H1 (cell line): Measurements from ENCODE around the gene IFT122. TPM values are rescaled to one million over a fixed set of nuclear protein-coding genes. Genes with fewer than 3 reads are reported as not detected.
A peak's percentile ranks its signal among the peaks of the same experiment; 100 is the strongest.

Experiments
- CTCF ChIA-PET: fragments of 300-600 bp; sonication (Branson Sonifier 250); formaldehyde crosslinking; loops from one replicate; lab custom pipeline; 2021; ENCODE audit not compliant: partially characterized antibody; lab: Charles Lee
- POLR2A ChIA-PET: fragments of 300-600 bp; sonication (Branson Sonifier 250); formaldehyde crosslinking; loops from one replicate; lab custom pipeline; 2021; ENCODE audit warnings: inconsistent platforms; ENCODE audit not compliant: partially characterized antibody; lab: Charles Lee
- DNase-seq, 2 experiments: peaks; one replicate each; pipeline versions ENCODE4 v3.0.0 to v3.0.0-alpha.2; 2010 to 2022; ENCODE audit warnings: low spot score in 2 of 2, low read depth in 1 of 2, mixed read lengths in 1 of 2
- FAIRE-seq: peaks from 2 replicates; lab custom pipeline; 2011; peaks lifted over from hg19 to GRCh38; lab: Jason Lieb, UNC
- H2AFZ ChIP-seq: 2 replicates; pipeline ENCODE4 v1.8.1; 2012; ENCODE audit warnings: low read length, inconsistent platforms
- H2AK5ac ChIP-seq: 2 replicates; pipeline ENCODE4 v1.6.1; 2013; ENCODE audit warnings: low read depth, low read length
- H2BK120ac ChIP-seq: replicated peaks from 2 replicates; pipeline ENCODE3; 2013; ENCODE audit warnings: low read depth, low read length, inconsistent platforms
- H2BK12ac ChIP-seq: 2 replicates; pipeline ENCODE4 v1.6.1; 2013; ENCODE audit warnings: low read depth, low read length
- H2BK15ac ChIP-seq: 2 replicates; pipeline ENCODE4 v1.6.1; 2013; ENCODE audit warnings: low read length
- H2BK20ac ChIP-seq: 2 replicates; pipeline ENCODE4 v1.6.1; 2013; ENCODE audit warnings: low read length
- H2BK5ac ChIP-seq: 2 replicates; pipeline ENCODE4 v1.6.1; 2013; ENCODE audit warnings: low read depth, low read length
- H3K14ac ChIP-seq: 2 replicates; pipeline ENCODE4 v1.6.1; 2013; ENCODE audit warnings: inconsistent platforms; ENCODE audit not compliant: insufficient read length
- H3K18ac ChIP-seq: 2 replicates; pipeline ENCODE4 v1.6.1; 2013; ENCODE audit warnings: low read length; ENCODE audit errors: extremely low read depth
- H3K23ac ChIP-seq: 2 replicates; pipeline ENCODE4 v1.6.1; 2013; ENCODE audit warnings: inconsistent platforms; ENCODE audit not compliant: insufficient read length
- H3K23me2 ChIP-seq: 2 replicates; pipeline ENCODE4 v1.6.1; 2013; ENCODE audit warnings: low read depth, low read length
- H3K27ac ChIP-seq: 2 replicates; pipeline ENCODE4 v1.6.1; 2011; ENCODE audit warnings: low read depth, low read length, inconsistent platforms
- H3K27me3 ChIP-seq, 4 experiments: replicated peaks in 1 of 4; 1 replicate in 1 of 4; 2 replicates in 3 of 4; pipeline versions ENCODE4 v1.6.1 to v1.8.1; 2011 to 2013; ENCODE audit warnings: low read length in 3 of 4, mild to moderate bottlenecking in 3 of 4, inconsistent platforms in 2 of 4, mixed read lengths in 2 of 4, moderate library complexity in 1 of 4; ENCODE audit not compliant: control insufficient read depth in 3 of 4, insufficient read depth in 3 of 4; ENCODE audit errors: extremely low read depth in 1 of 4
- H3K36me3 ChIP-seq, 4 experiments: 2 replicates each; pipeline versions ENCODE4 v1.6.1 to v1.8.1; 2011 to 2013; ENCODE audit warnings: mild to moderate bottlenecking in 4 of 4, low read length in 3 of 4, moderate library complexity in 2 of 4, control low read depth in 1 of 4, inconsistent platforms in 1 of 4; ENCODE audit not compliant: insufficient read depth in 4 of 4, control insufficient read depth in 2 of 4
- H3K4ac ChIP-seq: replicated peaks from 2 replicates; pipeline ENCODE3; 2013; ENCODE audit warnings: low read length, low read depth, mixed read lengths, inconsistent platforms; ENCODE audit not compliant: insufficient read length
- H3K4me1 ChIP-seq, 4 experiments: replicated peaks in 1 of 4; 1 replicate in 1 of 4; 2 replicates in 3 of 4; pipeline versions ENCODE4 v1.6.1 to v1.8.1; 2011 to 2013; ENCODE audit warnings: low read length in 3 of 4, inconsistent platforms in 2 of 4, mixed read lengths in 1 of 4; ENCODE audit not compliant: insufficient read depth in 4 of 4, control insufficient read depth in 3 of 4
- H3K4me2 ChIP-seq, 2 experiments: 2 replicates each; pipeline versions ENCODE4 v1.6.1 to v1.8.1; 2011 to 2013; ENCODE audit warnings: low read depth in 2 of 2, low read length in 2 of 2, control low read depth in 1 of 2, inconsistent platforms in 1 of 2, mild to moderate bottlenecking in 1 of 2; ENCODE audit not compliant: insufficient read depth in 1 of 2
- H3K4me3 ChIP-seq, 4 experiments: fragments of 200-600, 300-600 bp in 1 of 4; sonication (generic), shearing (Covaris generic), sonication (Bioruptor Twin) in 1 of 4; 2 replicates each; pipeline versions ENCODE4 v1.5.1 to v1.8.1; 2011 to 2016; ENCODE audit warnings: low read length in 4 of 4, low read depth in 3 of 4, control low read depth in 2 of 4, inconsistent platforms in 2 of 4, mild to moderate bottlenecking in 2 of 4, mixed read lengths in 1 of 4, moderate library complexity in 1 of 4; ENCODE audit not compliant: insufficient read depth in 2 of 4; ENCODE audit errors: extremely low read depth in 1 of 4
- H3K56ac ChIP-seq: replicated peaks from 2 replicates; pipeline ENCODE3; 2013; ENCODE audit warnings: low read depth, mild to moderate bottlenecking, mixed read lengths, low read length, inconsistent platforms; ENCODE audit not compliant: insufficient read length
- H3K79me1 ChIP-seq: 2 replicates; pipeline ENCODE4 v1.6.1; 2013; ENCODE audit warnings: low read depth, low read length, control low read depth
- H3K79me2 ChIP-seq, 2 experiments: 2 replicates each; pipeline versions ENCODE4 v1.6.1 to v1.8.1; 2012 to 2013; ENCODE audit warnings: low read length in 2 of 2, mild to moderate bottlenecking in 2 of 2, inconsistent platforms in 1 of 2; ENCODE audit not compliant: insufficient read depth in 2 of 2, control insufficient read depth in 1 of 2
- H3K9ac ChIP-seq, 4 experiments: replicated peaks in 1 of 4; 1 replicate in 1 of 4; 2 replicates in 3 of 4; pipeline versions ENCODE4 v1.6.1 to v1.8.1; 2011 to 2013; ENCODE audit warnings: low read depth in 3 of 4, low read length in 3 of 4, control low read depth in 2 of 4, mild to moderate bottlenecking in 2 of 4, moderate library complexity in 2 of 4, inconsistent platforms in 1 of 4; ENCODE audit errors: extremely low read depth in 1 of 4
- H3K9me3 ChIP-seq, 2 experiments: 2 replicates each; pipeline versions ENCODE4 v1.6.1 to v1.8.1; 2012 to 2013; ENCODE audit warnings: mild to moderate bottlenecking in 2 of 2, moderate library complexity in 2 of 2, control low read depth in 1 of 2, inconsistent platforms in 1 of 2, low read depth in 1 of 2, low read length in 1 of 2, mixed read lengths in 1 of 2; ENCODE audit not compliant: insufficient read depth in 2 of 2
- H4K20me1 ChIP-seq, 2 experiments: replicated peaks in 1 of 2; 2 replicates each; pipeline versions ENCODE3 to v1.8.1; 2011 to 2013; ENCODE audit warnings: inconsistent platforms in 2 of 2, low read length in 2 of 2, mild to moderate bottlenecking in 1 of 2; ENCODE audit not compliant: insufficient read depth in 2 of 2, control insufficient read depth in 1 of 2
- H4K5ac ChIP-seq: 2 replicates; pipeline ENCODE4 v1.6.1; 2013; ENCODE audit warnings: low read length, low read depth, mixed read lengths, inconsistent platforms; ENCODE audit not compliant: insufficient read length
- H4K8ac ChIP-seq: 2 replicates; pipeline ENCODE4 v1.8.0; 2013; ENCODE audit warnings: mild to moderate bottlenecking, moderate library complexity, low read length, inconsistent platforms; ENCODE audit not compliant: insufficient read depth; ENCODE audit errors: extremely low read depth
- H4K91ac ChIP-seq: replicated peaks from 2 replicates; pipeline ENCODE3; 2013; ENCODE audit warnings: low read length, mixed read lengths, inconsistent platforms; ENCODE audit not compliant: insufficient read length
- ASH2L ChIP-seq: fragments of 200-600, 300-600 bp; sonication (generic); IDR thresholded peaks from one replicate; pipeline ENCODE4 v1.7.1; 2017; ENCODE audit warnings: low read length
- BCL11A ChIP-seq, 2 experiments: IDR thresholded peaks; one replicate each; pipeline ENCODE4 v1.6.1; 2011; ENCODE audit warnings: low read depth in 2 of 2, low read length in 2 of 2, mild to moderate bottlenecking in 2 of 2
- CEBPB ChIP-seq: IDR thresholded peaks from 2 replicates; pipeline ENCODE4 v1.6.1; 2012; ENCODE audit warnings: low read depth, low read length
- CHD2 ChIP-seq: IDR thresholded peaks from 2 replicates; pipeline ENCODE4 v1.6.1; 2012; ENCODE audit warnings: low read length, improper control_type of control experiment
- EGR1 ChIP-seq: IDR thresholded peaks from 2 replicates; pipeline ENCODE4 v1.6.1; 2011; ENCODE audit warnings: low read depth, low read length, borderline replicate concordance
- GTF2F1 ChIP-seq: IDR thresholded peaks from 2 replicates; pipeline ENCODE4 v1.6.1; 2012; ENCODE audit warnings: low read depth, low read length, improper control_type of control experiment, borderline replicate concordance
- MAX ChIP-seq: IDR thresholded peaks from 2 replicates; pipeline ENCODE4 v1.6.1; 2012; ENCODE audit warnings: inconsistent platforms
- RAD21 ChIP-seq, 2 experiments: IDR thresholded peaks in 1 of 2; conservative IDR thresholded peaks in 1 of 2; 2 replicates each; pipeline ENCODE4 v1.6.1; 2011; ENCODE audit warnings: low read depth in 2 of 2, low read length in 2 of 2, improper control_type of control experiment in 1 of 2, inconsistent platforms in 1 of 2, mild to moderate bottlenecking in 1 of 2, moderate library complexity in 1 of 2
- RNF2 ChIP-seq: fragments of 200-900, 300-1000 bp; sonication (generic); IDR thresholded peaks from 2 replicates; pipeline ENCODE4 v1.7.1; 2016; ENCODE audit warnings: borderline replicate concordance, low read depth, mild to moderate bottlenecking, antibody characterized with exemption, low read length; ENCODE audit not compliant: poor library complexity, severe bottlenecking; ENCODE audit errors: missing control alignments
- SUZ12 ChIP-seq: fragments of 200-600 bp; sonication (generic); IDR thresholded peaks from 2 replicates; pipeline ENCODE4 v1.6.1; 2012; ENCODE audit warnings: mild to moderate bottlenecking, inconsistent platforms, low read length, moderate library complexity, mixed read lengths
- TAF7 ChIP-seq: optimal IDR thresholded peaks from 2 replicates; pipeline ENCODE3; 2011; ENCODE audit warnings: low read depth, mild to moderate bottlenecking, inconsistent platforms, low read length, moderate library complexity, borderline replicate concordance
- WGBS, 2 experiments: shearing (Covaris generic) in 1 of 2; methylation state at CpG; one replicate each; pipeline versions ENCODE4 v1.1.6 to v1.1.7; 2013 to 2015; ENCODE audit warnings: low lambda C conversion rate in 2 of 2, mixed read lengths in 2 of 2, inconsistent platforms in 1 of 2, low coverage in 1 of 2, missing lambda C conversion rate in 1 of 2; ENCODE audit not compliant: insufficient replicate concordance in 2 of 2, insufficient coverage in 1 of 2, insufficient read length in 1 of 2; ENCODE audit errors: extremely low coverage in 1 of 2, missing lambda C conversion rate in 1 of 2; 5-methylcytosine and 5-hydroxymethylcytosine counted together
- polyA plus RNA-seq, 7 experiments: library from polyadenylated mRNA; depleted of rRNA in 3 of 7; stranded (reverse) in 5 of 7; unstranded in 2 of 7; fragments of >200 nt in 5 of 7; fragments of 200-250 nt in 2 of 7; gene quantifications; 1 replicate in 5 of 7; 2 replicates in 1 of 7; 4 replicates in 1 of 7; pipeline versions ENCODE4 v1.2.1 to v1.2.3, GENCODE V29; 2011 to 2013; ENCODE audit warnings: missing spikeins in 2 of 7, mixed read lengths in 2 of 7
- total RNA-seq: library from RNA; stranded (reverse); fragmentation: NEBNext Ultra II Directional; extraction: Animal tissue kit (Norgen Biotek cat#: 25700); gene quantifications from 2 replicates; pipeline ENCODE4 v1.2.1, GENCODE V29; 2021

IFT122 gene
- total and polyA plus RNA-seq, 2 of the 8 experiments (the other 6 are each of a cell fraction or from before 2014, with no cell fraction given) = 23.7 to 25.1 TPM

- H3K56ac ChIP-seq = no peak overlapping the region
- no peak overlapping the region for H3K23ac ChIP-seq
- H2BK15ac ChIP-seq = no peak overlapping the region
- WGBS, 2 experiments = 86% methylated on average over 7 of the region's 7 CpGs; no CpG with 5 or more reads in 1 of the 2 experiments
- no peak overlapping the region for H3K9ac ChIP-seq
- no peaks in the 10 kb centered on the region for H3K9me3 ChIP-seq
- H3K36me3 ChIP-seq = no peaks in the 10 kb centered on the region
- no peak overlapping the region for H2BK5ac ChIP-seq
- H2BK20ac ChIP-seq = no peak overlapping the region
- H4K91ac ChIP-seq = no peak overlapping the region
- H3K14ac ChIP-seq = no peak overlapping the region
- no peaks in the 10 kb centered on the region; a peak in 1 of 7 replicates for H3K27me3 ChIP-seq
- H2AFZ ChIP-seq = no peak overlapping the region
- H2BK120ac ChIP-seq = no peak overlapping the region
- no peaks in the 10 kb centered on the region; the same call in 1 of the 2 replicates for H3K79me1 ChIP-seq
- DNase-seq (no peak), FAIRE-seq (no peak)
- no peak overlapping the region for H2AK5ac ChIP-seq
- H3K79me2 ChIP-seq = peaks cover 4 to 8% of the 10 kb centered on the region in 2 experiments; a peak in 3 of 4 replicates
- no peak overlapping the region for H3K18ac ChIP-seq
- ChIA-PET POLR2A (interaction anchor here (0.6 to 3.2 kb wide), 5 partner anchors 12 to 87 kb away, joined by 3 to 13 read pairs (median 4); partner anchors contain the start of gene EFCAB12), CTCF (interaction anchor here (0.7 to 9.2 kb wide), 5 partner anchors 9 to 80 kb away, joined by 3 to 58 read pairs (median 4); no protein-coding TSS in a partner anchor)
- no peaks in the 10 kb centered on the region; the same call in 1 of the 2 replicates for H3K23me2 ChIP-seq
- no peak overlapping the region for H3K27ac ChIP-seq
- peaks cover 0 to 2% of the 10 kb centered on the region in 2 experiments for H4K20me1 ChIP-seq
- no peak overlapping the region for H4K5ac ChIP-seq
- H3K4me2 ChIP-seq = no peak overlapping the region
- H3K4ac ChIP-seq = no peak overlapping the region
- no peak overlapping the region for H2BK12ac ChIP-seq
- peak overlapping the region; percentile 59; the same call in 1 of the 2 replicates for H4K8ac ChIP-seq
- H3K4me3 ChIP-seq = no peak overlapping the region
- no peaks in the 10 kb centered on the region for H3K4me1 ChIP-seq
- no peak for TF ChIP-seq RAD21 (IDR thresholded peaks at IDR 0.05 in 1 of 2, conservative IDR thresholded peaks at IDR 0.05 in 1 of 2; ENCODE audit: low read depth in 2 of 2, low read length in 2 of 2)
- no peak for TF ChIP-seq BCL11A (IDR thresholded peaks at IDR 0.05; ENCODE audit: low read depth in 2 of 2, low read length in 2 of 2)
- no peak for TF ChIP-seq CHD2
- no peak for TF ChIP-seq ASH2L
- no peak for TF ChIP-seq TAF7
- TF ChIP-seq EGR1 = no peak
- TF ChIP-seq GTF2F1 = no peak
- no peak for TF ChIP-seq RNF2
- no peak for TF ChIP-seq MAX
- TF ChIP-seq SUZ12 = no peak
- no peak for TF ChIP-seq CEBPB
Observed at GRCh38 chr3:129403450-129403849, 36.6 kb upstream of the IFT122 start.
